Transverse colon (tissue), 4 donors: ENCODE results near the gene PTPRG.

ENCODE experiments used
- CTCF ChIP-seq, 5 experiments: fragments of 200-600 bp in 3 of 5; fragments of 450-650 bp in 2 of 5; sonication (generic) in 3 of 5; IDR thresholded peaks; 1 replicate in 2 of 5; 2 replicates in 3 of 5; pipeline ENCODE4 v1.5.1; 2016 to 2017; ENCODE audit warnings: antibody characterized with exemption in 5 of 5, inconsistent platforms in 3 of 5, mild to moderate bottlenecking in 2 of 5, moderate library complexity in 1 of 5
- POLR2A ChIP-seq: fragments of 450-650 bp; IDR thresholded peaks from one replicate; pipeline ENCODE4 v1.6.1; 2016; ENCODE audit warnings: antibody characterized with exemption, mild to moderate bottlenecking, moderate library complexity
- POLR2AphosphoS5 ChIP-seq, 3 donors: sonication (generic); formaldehyde crosslinking; IDR thresholded peaks; one replicate each; pipeline ENCODE4 v1.6.1; 2016; ENCODE audit warnings: antibody characterized with exemption in 3 of 3

- TF ChIP-seq CTCF (IDR thresholded peaks at IDR 0.05) (no peak), POLR2AphosphoS5 (IDR thresholded peaks at IDR 0.05) (no peak), POLR2A (no peak)
Observed at GRCh38 chr3:61975936-61976335, 414.6 kb downstream of the PTPRG start.
